ENCODE results near the gene IMPACT.

GRCh38 chr18:24395049-24395795 lies 31.2 kb upstream of the IMPACT start:
- TF ChIP-seq CTCF (IDR thresholded peaks at IDR 0.05), result no peak
- no peak for TF ChIP-seq POLR2A (IDR thresholded peaks at IDR 0.05)
- TF ChIP-seq POLR2AphosphoS5 (IDR thresholded peaks at IDR 0.05), result no peak
- no peak for TF ChIP-seq EP300 (IDR thresholded peaks at IDR 0.05)

Measured in suprapubic skin (tissue), 4 donors.